Pancreas (tissue), 10 donors: Measurements from ENCODE around the gene LMOD3. TPM values are rescaled to one million over a fixed set of nuclear protein-coding genes. Genes with fewer than 3 reads are reported as not detected.

ENCODE experiments used
- ATAC-seq, 4 donors: fragments of 200-7000 bp; cut with Tn5 transposase; one replicate each; pipeline versions ENCODE4 v1.8.0 to v1.9.1; 2020; ENCODE audit warnings: mild to moderate bottlenecking in 4 of 4, moderate library complexity in 4 of 4
- DNase-seq, 6 donors: peaks; one replicate each; pipeline ENCODE4 v3.0.0-alpha.2; 2020
- FAIRE-seq: peaks from 2 replicates; lab custom pipeline; 2012; peaks lifted over from hg19 to GRCh38; lab: Jason Lieb, UNC
- H3K27ac ChIP-seq, 4 donors: fragments of 200-600 bp; sonication (generic); 1 replicate in 3 of 4; 2 replicates in 1 of 4; pipeline versions ENCODE4 v1.5.0 to v1.8.0; 2020
- H3K27me3 ChIP-seq, 4 donors: fragments of 200-600 bp; one replicate each; pipeline ENCODE4 v1.8.0; 2021
- H3K36me3 ChIP-seq, 3 donors: fragments of 200-600 bp; sonication (generic) in 1 of 3; one replicate each; pipeline versions ENCODE4 v1.5.0 to v1.8.0; 2020 to 2021
- H3K4me1 ChIP-seq, 3 donors: fragments of 200-600 bp; one replicate each; pipeline ENCODE4 v1.8.0; 2021
- H3K4me3 ChIP-seq, 4 donors: fragments of 200-600 bp; sonication (generic) in 2 of 4; one replicate each; pipeline versions ENCODE4 v1.5.0 to v1.8.0; 2020 to 2021
- H3K9me3 ChIP-seq, 4 donors: fragments of 200-600 bp; one replicate each; pipeline ENCODE4 v1.8.0; 2021
- WGBS, 2 donors: extraction: QIAGEN DNeasy Blood & Tissue Kit; methylation state at CpG; one replicate each; pipeline ENCODE4 v1.1.7; 2013; 5-methylcytosine and 5-hydroxymethylcytosine counted together
- intact Hi-C, 3 donors: fragments of 100-400 bp; cut with DNase I; formaldehyde crosslinking; loops; one replicate each; pipeline versions ENCODE4 v1.11.1 to v1.14.2; 2022
- polyA plus RNA-seq, 2 donors: library from polyadenylated mRNA; stranded (reverse); fragments of 200-250 nt; gene quantifications; one replicate each; pipeline ENCODE4 v1.2.3, GENCODE V29; 2013
- total RNA-seq, 6 donors: library from RNA; stranded (reverse); fragmentation: NEBNext Ultra II Directional in 4 of 6; extraction: Animal tissue kit (Norgen Biotek cat#: 25700) in 4 of 6; gene quantifications; one replicate each; pipeline versions ENCODE4 v1.2.1 to v1.2.4, GENCODE V29; 2021 to 2023
- TF ChIP-seq, protein P1 (sequence below), 4 donors: fragments of 200-600 bp; sonication (generic) in 3 of 4; IDR thresholded peaks; one replicate each; pipeline versions ENCODE4 v1.5.0 to v1.8.0; 2021; ENCODE audit warnings: antibody characterized with exemption in 4 of 4
- donor health status: healthy with polysubstance abuse.
- donor health status: DM: no; HTN: no; CAD: no; lungs with moderate emphysema.
- donor health status: DM: no; HTN: no; CAD: no.
- donor health status: control.
- donor health status: control.
- donor health status: Bipolar disorder and iron deficiency.
- donor health status: DM: yes; HTN: yes; CAD: no.
- donor health status: DM: no; HTN: no; CAD: no.
- donor health status: DM: no; HTN: no; CAD: no.
- donor health status: DM: yes; HTN: yes; CAD: no.

LMOD3 gene
- total and polyA plus RNA-seq, 8 donors, result 0.08 TPM; not detected in 7

DNA sequence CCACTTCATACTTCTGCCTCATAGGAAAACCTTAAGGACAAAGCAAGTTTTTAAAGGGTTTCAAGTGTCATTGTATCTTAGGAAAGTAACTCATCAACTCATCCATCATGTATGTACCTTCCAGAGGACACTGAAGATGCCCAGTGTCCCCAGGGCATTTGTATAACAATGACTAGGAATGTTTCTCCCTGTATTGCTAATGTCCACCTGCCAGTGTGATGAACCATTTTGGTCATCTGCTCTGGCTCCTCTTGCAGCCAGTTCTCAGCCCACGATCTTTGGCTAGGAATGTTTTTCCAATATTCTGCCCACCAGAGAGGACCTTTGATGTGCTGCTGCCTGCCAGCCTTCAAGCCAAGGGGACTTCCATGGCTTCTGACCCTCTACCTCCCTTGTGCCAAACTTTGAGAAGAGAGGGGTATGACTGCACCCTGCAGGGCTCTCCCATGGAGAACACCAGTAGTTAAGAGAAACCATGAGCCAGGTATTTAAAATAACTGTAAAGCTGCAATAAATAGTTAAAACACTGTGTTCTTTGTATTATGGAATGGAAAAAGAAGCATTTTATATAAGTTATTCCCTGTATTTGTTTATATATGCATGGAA, 11.4 kb downstream of the LMOD3 start:
- FAIRE-seq, result no peak
- intact Hi-C loops, result no loop called here
- H3K36me3 ChIP-seq, result peaks cover 0 to under 1% (median 0%) of the 10 kb centered on the region in 3 donors
- no peaks in the 10 kb centered on the region for H3K27me3 ChIP-seq
- TF ChIP-seq, protein P1, sequence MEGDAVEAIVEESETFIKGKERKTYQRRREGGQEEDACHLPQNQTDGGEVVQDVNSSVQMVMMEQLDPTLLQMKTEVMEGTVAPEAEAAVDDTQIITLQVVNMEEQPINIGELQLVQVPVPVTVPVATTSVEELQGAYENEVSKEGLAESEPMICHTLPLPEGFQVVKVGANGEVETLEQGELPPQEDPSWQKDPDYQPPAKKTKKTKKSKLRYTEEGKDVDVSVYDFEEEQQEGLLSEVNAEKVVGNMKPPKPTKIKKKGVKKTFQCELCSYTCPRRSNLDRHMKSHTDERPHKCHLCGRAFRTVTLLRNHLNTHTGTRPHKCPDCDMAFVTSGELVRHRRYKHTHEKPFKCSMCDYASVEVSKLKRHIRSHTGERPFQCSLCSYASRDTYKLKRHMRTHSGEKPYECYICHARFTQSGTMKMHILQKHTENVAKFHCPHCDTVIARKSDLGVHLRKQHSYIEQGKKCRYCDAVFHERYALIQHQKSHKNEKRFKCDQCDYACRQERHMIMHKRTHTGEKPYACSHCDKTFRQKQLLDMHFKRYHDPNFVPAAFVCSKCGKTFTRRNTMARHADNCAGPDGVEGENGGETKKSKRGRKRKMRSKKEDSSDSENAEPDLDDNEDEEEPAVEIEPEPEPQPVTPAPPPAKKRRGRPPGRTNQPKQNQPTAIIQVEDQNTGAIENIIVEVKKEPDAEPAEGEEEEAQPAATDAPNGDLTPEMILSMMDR (IDR thresholded peaks at IDR 0.05), result no peak
- no peak overlapping the region for H3K4me3 ChIP-seq
- DNase-seq, result no peak
- peaks cover 2 to 4% (median 2%) of the 10 kb centered on the region in 3 donors for H3K4me1 ChIP-seq
- WGBS, 2 donors, result 74 to 86% methylated on average over 1 of the region's 1 CpG
- H3K9me3 ChIP-seq, result no peaks in the 10 kb centered on the region
- H3K27ac ChIP-seq, result no peak overlapping the region
- ATAC-seq, result no peak

DNA sequence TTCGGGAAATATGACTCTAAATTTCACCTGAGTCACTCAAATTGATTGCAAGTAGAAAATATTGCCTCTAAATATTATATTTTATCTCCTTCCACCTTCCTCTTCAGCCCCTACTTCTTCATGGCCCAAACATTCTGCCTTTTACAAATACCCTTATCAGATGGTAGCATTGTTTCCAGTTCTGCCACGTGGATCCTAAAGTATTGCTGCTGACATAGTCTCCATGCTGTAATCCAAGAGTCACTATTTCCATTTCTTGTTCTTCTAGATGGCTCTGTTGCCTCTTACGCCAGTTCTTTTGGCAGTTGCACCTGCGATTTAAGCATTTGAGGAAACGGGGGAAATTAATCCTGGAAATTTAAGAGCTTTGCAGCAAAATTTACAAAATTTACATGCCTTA, 13.6 kb downstream of the LMOD3 start:
- TF ChIP-seq, protein P1 (IDR thresholded peaks at IDR 0.05), result no peak
- no peaks in the 10 kb centered on the region for H3K27me3 ChIP-seq
- DNase-seq (no peak), FAIRE-seq (no peak), ATAC-seq (no peak)
- no peaks in the 10 kb centered on the region for H3K4me1 ChIP-seq
- H3K4me3 ChIP-seq, result no peak overlapping the region
- no peak overlapping the region for H3K27ac ChIP-seq
- 72 to 81% methylated on average over 5 of the region's 5 CpGs for WGBS, 2 donors
- intact Hi-C loops, result no loop called here
- peaks cover 0 to 22% (median 0%) of the 10 kb centered on the region in 3 donors for H3K36me3 ChIP-seq
- no peaks in the 10 kb centered on the region for H3K9me3 ChIP-seq

DNA sequence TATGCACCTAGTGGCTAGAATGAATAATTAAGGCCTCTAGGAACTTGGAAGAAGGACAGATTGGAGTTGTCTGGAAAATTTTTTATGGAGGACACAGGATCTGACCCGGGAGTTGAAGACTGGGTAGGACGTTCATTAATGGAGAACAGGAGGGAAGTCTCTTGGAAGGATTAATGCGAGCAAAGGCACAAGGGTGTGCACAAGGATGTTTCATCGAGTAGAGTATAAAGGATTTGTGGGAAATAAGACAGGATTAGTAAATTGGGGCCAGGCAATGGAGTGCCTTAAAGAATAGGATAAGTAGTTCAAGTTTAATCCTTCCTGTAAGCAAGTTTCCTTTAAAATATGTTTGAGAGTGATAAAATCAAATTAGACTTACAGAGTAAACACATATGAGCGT, 14.6 kb downstream of the LMOD3 start:
- Histone ChIP-seq H3K4me1 (no peaks in the 10 kb centered on the region), H3K27ac (no peak overlapping the region), H3K9me3 (no peaks in the 10 kb centered on the region), H3K4me3 (no peak overlapping the region), H3K27me3 (no peaks in the 10 kb centered on the region), H3K36me3 (peaks cover 0 to 32% (median 0%) of the 10 kb centered on the region in 3 donors)
- DNase-seq, result no peak
- intact Hi-C loops, result no loop called here
- TF ChIP-seq, protein P1 (IDR thresholded peaks at IDR 0.05), result no peak
- ATAC-seq, result no peak
- FAIRE-seq, result no peak
- WGBS, 2 donors, result 75 to 78% methylated on average over 5 of the region's 5 CpGs

GRCh38 chr3:69105320-69105719, 17.1 kb downstream of the LMOD3 start:
- TF ChIP-seq, protein P1 (IDR thresholded peaks at IDR 0.05), result no peak
- no peak for ATAC-seq
- 57 to 67% methylated on average over 3 of the region's 3 CpGs for WGBS, 2 donors
- Histone ChIP-seq H3K27ac (no peak overlapping the region), H3K4me1 (no peaks in the 10 kb centered on the region), H3K27me3 (no peaks in the 10 kb centered on the region), H3K9me3 (no peaks in the 10 kb centered on the region), H3K4me3 (no peak overlapping the region), H3K36me3 (peaks cover 0 to 42% (median 0%) of the 10 kb centered on the region in 3 donors)
- FAIRE-seq, result peak; percentile 26
- intact Hi-C loops, result no loop called here
- DNase-seq, result no peak

DNA sequence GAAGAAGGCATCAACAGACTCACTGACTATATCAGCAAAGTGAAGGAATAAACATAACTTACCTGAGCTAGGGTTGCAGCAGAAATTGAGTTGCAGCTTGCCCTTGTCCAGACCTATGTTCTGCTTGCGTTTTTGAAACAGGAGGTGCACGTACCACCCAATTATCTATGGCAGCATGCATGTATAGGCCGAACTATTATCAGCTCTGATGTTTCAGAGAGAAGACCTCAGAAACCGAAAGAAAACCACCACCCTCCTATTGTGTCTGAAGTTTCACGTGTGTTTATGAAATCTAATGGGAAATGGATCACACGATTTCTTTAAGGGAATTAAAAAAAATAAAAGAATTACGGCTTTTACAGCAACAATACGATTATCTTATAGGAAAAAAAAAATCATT, 17.8 kb downstream of the LMOD3 start:
- intact Hi-C loops, result no loop called here
- FAIRE-seq (no peak), ATAC-seq (no peak), DNase-seq (no peak)
- no peak overlapping the region for H3K27ac ChIP-seq
- no peaks in the 10 kb centered on the region for H3K9me3 ChIP-seq
- TF ChIP-seq, protein P1 (IDR thresholded peaks at IDR 0.05), result no peak
- H3K4me1 ChIP-seq, result no peaks in the 10 kb centered on the region
- 85 to 88% methylated on average over 8 of the region's 8 CpGs for WGBS, 2 donors
- H3K27me3 ChIP-seq, result no peaks in the 10 kb centered on the region
- H3K36me3 ChIP-seq, result peaks cover 0 to 42% (median 0%) of the 10 kb centered on the region in 3 donors
- H3K4me3 ChIP-seq, result no peak overlapping the region
